Sigmoid colon (tissue), 4 donors: ENCODE results near the gene LAMB3.

Experiments
- CTCF ChIP-seq, 4 experiments: fragments of 450-650 bp in 3 of 4; fragments of 200-600 bp in 1 of 4; IDR thresholded peaks; one replicate each; pipeline ENCODE4 v1.5.1; 2016 to 2019; ENCODE audit warnings: antibody characterized with exemption in 4 of 4, mild to moderate bottlenecking in 3 of 4, moderate library complexity in 2 of 4
- POLR2AphosphoS5 ChIP-seq, 4 donors: sonication (generic); formaldehyde crosslinking; IDR thresholded peaks; one replicate each; pipeline ENCODE4 v1.6.1; 2017; ENCODE audit warnings: antibody characterized with exemption in 4 of 4

- TF ChIP-seq POLR2AphosphoS5 (IDR thresholded peaks at IDR 0.05), result no peak
- TF ChIP-seq CTCF (IDR thresholded peaks at IDR 0.05), result no peak
Measured at GRCh38 chr1:209634005-209634737, 18.1 kb downstream of the LAMB3 start.
